GM12878 (cell line): ENCODE measurements around the gene TMEM25.

Experiments
- CHD1 ChIP-seq: IDR thresholded peaks from 2 replicates; pipeline ENCODE4 v1.6.1; 2012; ENCODE audit warnings: low read depth, low read length, improper control_type of control experiment
- CTCF ChIP-seq, 3 experiments: IDR thresholded peaks in 2 of 3; conservative IDR thresholded peaks in 1 of 3; 2 replicates each; pipeline ENCODE4 v1.5.1; 2011; ENCODE audit warnings: low read depth in 3 of 3, low read length in 3 of 3, mild to moderate bottlenecking in 3 of 3, control low read depth in 2 of 3, moderate library complexity in 2 of 3, inconsistent platforms in 1 of 3, mixed read lengths in 1 of 3; ENCODE audit not compliant: control insufficient read depth in 2 of 3, insufficient read depth in 1 of 3; ENCODE audit errors: extremely low read depth in 1 of 3
- ELK1 ChIP-seq: IDR thresholded peaks from 2 replicates; pipeline ENCODE4 v1.6.1; 2012; ENCODE audit warnings: low read depth, low read length, improper control_type of control experiment
- FOS ChIP-seq: IDR thresholded peaks from 3 replicates; pipeline ENCODE4 v1.6.1; 2011; ENCODE audit warnings: borderline replicate concordance; ENCODE audit not compliant: insufficient read length; ENCODE audit errors: extremely low read depth
- IRF5 ChIP-seq: fragments of 450-650 bp; IDR thresholded peaks from 2 replicates; pipeline ENCODE4 v1.6.1; 2017; ENCODE audit warnings: borderline replicate concordance
- KDM1A ChIP-seq: fragments of 200-600 bp; sonication (generic); IDR thresholded peaks from 2 replicates; pipeline ENCODE4 v1.6.1; 2016; ENCODE audit warnings: borderline replicate concordance
- MAX ChIP-seq: IDR thresholded peaks from 2 replicates; pipeline ENCODE4 v1.6.1; 2012; ENCODE audit warnings: low read depth, low read length, improper control_type of control experiment
- POLR2A ChIP-seq: IDR thresholded peaks from 2 replicates; pipeline ENCODE4 v1.6.1; 2011; ENCODE audit warnings: low read depth, mild to moderate bottlenecking, low read length
- STAT3 ChIP-seq: IDR thresholded peaks from 2 replicates; pipeline ENCODE4 v1.6.1; 2011; ENCODE audit warnings: low read depth, low read length, improper control_type of control experiment

DNA sequence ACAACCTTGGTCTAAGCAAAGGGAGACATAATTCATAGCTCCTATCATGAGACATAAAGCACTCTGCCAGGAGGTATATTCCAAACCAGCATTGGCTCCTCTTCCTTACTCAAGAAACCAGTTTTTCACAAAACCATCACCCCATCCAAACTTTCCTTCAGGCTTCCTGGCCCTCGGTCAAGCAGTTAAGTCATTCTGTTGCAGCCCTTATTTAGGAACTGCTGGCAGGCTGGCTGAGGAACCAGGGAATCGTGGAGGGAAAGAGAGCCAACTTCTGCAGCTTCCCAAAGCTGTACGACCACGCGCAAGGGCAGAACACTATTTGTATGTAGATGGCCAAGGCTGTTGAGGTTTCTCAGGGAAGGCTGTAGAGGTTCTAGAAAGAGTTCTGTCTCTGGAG is 34.1 kb downstream of the TMEM25 start:
- no peak for TF ChIP-seq CTCF (IDR thresholded peaks at IDR 0.05 in 2 of 3, conservative IDR thresholded peaks at IDR 0.05 in 1 of 3; ENCODE audit: control insufficient read depth in 2 of 3, extremely low read depth in 1 of 3, insufficient read depth in 1 of 3, low read depth in 3 of 3, low read length in 3 of 3)
- no peak for TF ChIP-seq MAX
- TF ChIP-seq KDM1A: no peak
- no peak for TF ChIP-seq STAT3
- TF ChIP-seq IRF5: no peak
- TF ChIP-seq CHD1: no peak
- no peak for TF ChIP-seq POLR2A
- TF ChIP-seq FOS: no peak
- no peak for TF ChIP-seq ELK1
